Erythroblast (primary cell): ENCODE data around the gene CDC6.

Experiments
- GATA1 ChIP-seq: IDR thresholded peaks from 2 replicates; pipeline ENCODE4 v1.6.1; 2011; ENCODE audit warnings: low read depth, mild to moderate bottlenecking, control low read depth, low read length, moderate library complexity
- POLR2A ChIP-seq: IDR thresholded peaks from 2 replicates; pipeline ENCODE4 v1.6.1; 2011; ENCODE audit warnings: mild to moderate bottlenecking, low read length

GRCh38 chr17:40351359-40352236 is 63.9 kb downstream of the CDC6 start:
- TF ChIP-seq POLR2A (no peak), GATA1 (no peak)
